GM23338 (cell line): ENCODE measurements around the gene PI4K2A. TPM values are rescaled to one million over a fixed set of nuclear protein-coding genes. Genes with fewer than 3 reads are reported as not detected.
"Not testable (repeated sequence)": the region's sequence is repeated elsewhere in the genome, so short reads cannot be mapped to it uniquely, and the experiment has no call there.

Experiments used
- ATAC-seq: fragments of 200-7000 bp; cut with Tn5 transposase; 3 replicates; pipeline ENCODE4 v1.9.1; 2020
- DNase-seq: peaks from one replicate; pipeline ENCODE4 v3.0.0-alpha.2; 2015; ENCODE audit warnings: low spot score
- H2AFZ ChIP-seq: fragments of 200-600 bp; sonication (generic); 2 replicates; pipeline ENCODE4 v1.8.0; 2016; ENCODE audit warnings: antibody characterized with exemption, mild to moderate bottlenecking, moderate library complexity
- H3F3A ChIP-seq: fragments of 200-600 bp; sonication (generic); replicated peaks from 2 replicates; pipeline ENCODE4 v1.8.0; 2017; ENCODE audit warnings: antibody characterized with exemption, mixed run types, low read depth
- H3K27ac ChIP-seq: fragments of 200-600 bp; sonication (generic); 2 replicates; pipeline ENCODE4 v1.6.1; 2016; ENCODE audit warnings: low read depth
- H3K27me3 ChIP-seq: fragments of 200-600 bp; sonication (generic); 2 replicates; pipeline ENCODE4 v1.8.0; 2016; ENCODE audit warnings: mild to moderate bottlenecking, mixed run types, moderate library complexity; ENCODE audit not compliant: insufficient read depth
- H3K36me3 ChIP-seq: fragments of 200-600 bp; sonication (generic); 2 replicates; pipeline ENCODE4 v1.8.0; 2016; ENCODE audit warnings: mild to moderate bottlenecking; ENCODE audit not compliant: insufficient read depth
- H3K4me1 ChIP-seq: fragments of 200-600 bp; sonication (generic); 2 replicates; pipeline ENCODE4 v1.8.0; 2016; ENCODE audit warnings: mild to moderate bottlenecking, moderate library complexity; ENCODE audit not compliant: insufficient read depth
- H3K4me2 ChIP-seq: fragments of 200-600 bp; sonication (generic); 2 replicates; pipeline ENCODE4 v1.7.1; 2017; ENCODE audit warnings: mixed run types
- H3K4me3 ChIP-seq: fragments of 200-600 bp; sonication (generic); 2 replicates; pipeline ENCODE4 v1.6.1; 2016; ENCODE audit warnings: mixed run types
- H3K79me2 ChIP-seq: fragments of 200-600 bp; sonication (generic); replicated peaks from 2 replicates; pipeline ENCODE4 v1.8.0; 2017; ENCODE audit warnings: mild to moderate bottlenecking; ENCODE audit not compliant: insufficient read depth
- H3K9me2 ChIP-seq: fragments of 200-600 bp; sonication (generic); 2 replicates; pipeline ENCODE4 v1.8.0; 2017; ENCODE audit not compliant: insufficient read depth
- H4K20me1 ChIP-seq: fragments of 200-600 bp; sonication (generic); replicated peaks from 2 replicates; pipeline ENCODE4 v1.8.0; 2017; ENCODE audit warnings: mild to moderate bottlenecking; ENCODE audit not compliant: insufficient read depth
- H3K27ac Mint-ChIP-seq: 2 replicates; pipeline ENCODE4 v1.8.0; 2020; ENCODE audit warnings: inconsistent platforms, mild to moderate bottlenecking, moderate library complexity, mixed read lengths
- H3K27me3 Mint-ChIP-seq: 3 replicates; pipeline ENCODE4 v1.8.0; 2022; ENCODE audit warnings: low read depth, mild to moderate bottlenecking, moderate library complexity, mixed read lengths, inconsistent platforms; ENCODE audit not compliant: insufficient read depth, poor library complexity
- H3K36me3 Mint-ChIP-seq: 3 replicates; pipeline ENCODE4 v1.8.0; 2021; ENCODE audit warnings: low read depth, mild to moderate bottlenecking, inconsistent platforms, moderate library complexity, mixed read lengths
- H3K4me1 Mint-ChIP-seq: 3 replicates; pipeline ENCODE4 v1.8.0; 2020; ENCODE audit warnings: mild to moderate bottlenecking, inconsistent platforms, mixed read lengths
- H3K4me3 Mint-ChIP-seq: 3 replicates; pipeline ENCODE4 v1.8.0; 2021; ENCODE audit warnings: moderate library complexity, mild to moderate bottlenecking, inconsistent platforms, mixed read lengths
- H3K9me3 Mint-ChIP-seq: 3 replicates; pipeline ENCODE4 v1.8.0; 2020; ENCODE audit warnings: moderate library complexity, mild to moderate bottlenecking, inconsistent platforms, mixed read lengths
- CTCF ChIP-seq, 2 experiments: fragments of 200-600 bp in 1 of 2; sonication (generic) in 1 of 2; conservative IDR thresholded peaks; 2 replicates each; pipeline versions ENCODE4 v1.5.1 to v1.6.1; 2016 to 2017; ENCODE audit warnings: antibody characterized with exemption in 2 of 2, low read depth in 2 of 2, mild to moderate bottlenecking in 2 of 2, moderate library complexity in 1 of 2
- EZH2phosphoT487 ChIP-seq: fragments of 200-600 bp; sonication (generic); IDR thresholded peaks from one replicate; pipeline ENCODE4 v1.8.1; 2018; ENCODE audit warnings: antibody characterized with exemption; ENCODE audit not compliant: unreplicated experiment
- POLR2AphosphoS5 ChIP-seq: IDR thresholded peaks from 2 replicates; pipeline ENCODE4 v1.6.1; 2016; ENCODE audit warnings: antibody characterized with exemption, low read depth
- ZNF114 ChIP-seq: fragments of 250-450 bp; sonication (Bioruptor Pico); IDR thresholded peaks from 2 replicates; pipeline ENCODE4 v1.5.0; 2020; ENCODE audit warnings: mild to moderate bottlenecking, moderate library complexity
- ZNF331 ChIP-seq: fragments of 250-450 bp; sonication (Bioruptor Pico); IDR thresholded peaks from 2 replicates; pipeline ENCODE4 v1.5.0; 2020; ENCODE audit warnings: low read depth, mild to moderate bottlenecking, moderate library complexity
- ZNF462 ChIP-seq: fragments of 250-450 bp; sonication (Bioruptor Pico); IDR thresholded peaks from 2 replicates; pipeline ENCODE4 v1.5.0; 2020; ENCODE audit warnings: mild to moderate bottlenecking, moderate library complexity
- polyA plus RNA-seq: library from polyadenylated mRNA; unstranded; fragments of >200 nt; fragmentation: Nextera tagmentation; extraction: Ambion mirVana; gene quantifications from 2 replicates; pipeline ENCODE4 v1.2.1, GENCODE V29; 2016
- total RNA-seq: library from RNA; depleted of rRNA; stranded (reverse); fragments of >200 nt; shearing (Covaris generic); gene quantifications from 2 replicates; pipeline ENCODE4 v1.2.3, GENCODE V29; 2014

Gene PI4K2A
- total and polyA plus RNA-seq, 2 experiments from 2014 or later, result 8.1 to 29.2 TPM

- TF ChIP-seq ZNF462 (no peak), CTCF (conservative IDR thresholded peaks at IDR 0.05; ENCODE audit: low read depth in 2 of 2) (no peak), ZNF331 (CRISPR knock-in tag) (no peak), EZH2phosphoT487 (no peak), POLR2AphosphoS5 (no peak), ZNF114 (CRISPR knock-in tag) (no peak)
Measured at GRCh38 chr10:97690133-97690532, 49.7 kb downstream of the PI4K2A start (continued).

GRCh38 chr10:97698072-97698655 is 57.7 kb downstream of the PI4K2A start:
- H3F3A ChIP-seq, H3K27ac ChIP-seq, H2AFZ ChIP-seq, ATAC-seq, H3K9me3 Mint-ChIP-seq, H3K36me3 Mint-ChIP-seq, H3K4me3 Mint-ChIP-seq, H3K27me3 ChIP-seq, H3K36me3 ChIP-seq, H3K4me2 ChIP-seq, H3K9me2 ChIP-seq, H3K27ac Mint-ChIP-seq, H3K4me3 ChIP-seq, H3K27me3 Mint-ChIP-seq, H3K4me1 Mint-ChIP-seq, H3K79me2 ChIP-seq, DNase-seq, H3K4me1 ChIP-seq, H4K20me1 ChIP-seq: not testable (repeated sequence)
